ENCODE results near the gene CUEDC1.

DNA sequence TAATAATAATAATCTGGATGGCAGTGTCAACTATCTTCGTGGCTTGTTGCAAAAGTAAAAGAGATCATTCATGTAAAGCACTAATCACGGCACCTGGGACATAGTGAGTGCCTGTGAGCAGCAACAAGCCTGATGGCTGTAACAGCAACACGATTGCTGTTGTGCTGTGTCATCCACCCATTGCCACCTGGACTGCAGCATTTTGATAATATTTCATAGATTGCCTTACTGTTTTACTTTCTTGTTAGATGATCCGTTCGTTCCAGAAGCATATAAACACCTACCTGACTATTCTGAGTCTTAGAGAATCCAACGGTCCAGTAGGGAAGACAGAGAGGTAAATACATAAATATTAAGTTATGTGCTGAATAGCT is 102.3 kb downstream of the CUEDC1 start:
- TF ChIP-seq POLR2A (IDR thresholded peaks at IDR 0.05), result no peak
- TF ChIP-seq, protein P1, sequence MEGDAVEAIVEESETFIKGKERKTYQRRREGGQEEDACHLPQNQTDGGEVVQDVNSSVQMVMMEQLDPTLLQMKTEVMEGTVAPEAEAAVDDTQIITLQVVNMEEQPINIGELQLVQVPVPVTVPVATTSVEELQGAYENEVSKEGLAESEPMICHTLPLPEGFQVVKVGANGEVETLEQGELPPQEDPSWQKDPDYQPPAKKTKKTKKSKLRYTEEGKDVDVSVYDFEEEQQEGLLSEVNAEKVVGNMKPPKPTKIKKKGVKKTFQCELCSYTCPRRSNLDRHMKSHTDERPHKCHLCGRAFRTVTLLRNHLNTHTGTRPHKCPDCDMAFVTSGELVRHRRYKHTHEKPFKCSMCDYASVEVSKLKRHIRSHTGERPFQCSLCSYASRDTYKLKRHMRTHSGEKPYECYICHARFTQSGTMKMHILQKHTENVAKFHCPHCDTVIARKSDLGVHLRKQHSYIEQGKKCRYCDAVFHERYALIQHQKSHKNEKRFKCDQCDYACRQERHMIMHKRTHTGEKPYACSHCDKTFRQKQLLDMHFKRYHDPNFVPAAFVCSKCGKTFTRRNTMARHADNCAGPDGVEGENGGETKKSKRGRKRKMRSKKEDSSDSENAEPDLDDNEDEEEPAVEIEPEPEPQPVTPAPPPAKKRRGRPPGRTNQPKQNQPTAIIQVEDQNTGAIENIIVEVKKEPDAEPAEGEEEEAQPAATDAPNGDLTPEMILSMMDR (IDR thresholded peaks at IDR 0.05), result no peak
